ENCODE results near the gene ROR2. TPM values are rescaled to one million over a fixed set of nuclear protein-coding genes. Genes with fewer than 3 reads are reported as not detected.
A peak's percentile ranks its signal among the peaks of the same experiment; 100 is the strongest.

The ROR2 gene
- total RNA-seq, 1 experiment from 2014 or later, result 5.9 TPM

- Histone ChIP-seq H3K36me3 (ENCODE audit: control insufficient read depth, insufficient read depth, low read length) (no peaks in the 10 kb centered on the region), H3K4me1 (ENCODE audit: control insufficient read depth, insufficient read depth, low read length) (no peaks in the 10 kb centered on the region), H3K9me3 (ENCODE audit: control insufficient read depth, insufficient read depth, low read depth, low read length) (no peaks in the 10 kb centered on the region), H3K4me3 (ENCODE audit: low read depth in 2 of 2, low read length in 2 of 2) (no peak overlapping the region), H3K27ac (ENCODE audit: low read length) (no peak overlapping the region), H3K27me3 (ENCODE audit: control insufficient read depth, insufficient read depth, low read length) (no peaks in the 10 kb centered on the region)
- in situ Hi-C loops (cut with HindIII; ENCODE audit: low pct_unique_long_range_greater_than_20kb, low sequenced_read_pairs) (no loop called here), intact Hi-C loops (cut with micrococcal nuclease; ENCODE audit: unreplicated experiment) (no loop called here)
- BruUV-seq (replicated peaks), result no TSS peak
- DNase-seq (ENCODE audit: low read depth, low spot score) (no peak), ATAC-seq (no peak)
- CTCF ChIA-PET, result no interaction called here
- POLR2A ChIA-PET, result no interaction called here
- TF ChIP-seq SIN3A (IDR thresholded peaks at IDR 0.05; ENCODE audit: borderline replicate concordance, insufficient read depth, low read depth, low read length) (no peak), TCF7L2 (IDR thresholded peaks at IDR 0.05; ENCODE audit: low read depth, low read length) (no peak), POLR2AphosphoS5 (IDR thresholded peaks at IDR 0.05; ENCODE audit: low read depth, low read length) (no peak)
- TF ChIP-seq, protein P1, sequence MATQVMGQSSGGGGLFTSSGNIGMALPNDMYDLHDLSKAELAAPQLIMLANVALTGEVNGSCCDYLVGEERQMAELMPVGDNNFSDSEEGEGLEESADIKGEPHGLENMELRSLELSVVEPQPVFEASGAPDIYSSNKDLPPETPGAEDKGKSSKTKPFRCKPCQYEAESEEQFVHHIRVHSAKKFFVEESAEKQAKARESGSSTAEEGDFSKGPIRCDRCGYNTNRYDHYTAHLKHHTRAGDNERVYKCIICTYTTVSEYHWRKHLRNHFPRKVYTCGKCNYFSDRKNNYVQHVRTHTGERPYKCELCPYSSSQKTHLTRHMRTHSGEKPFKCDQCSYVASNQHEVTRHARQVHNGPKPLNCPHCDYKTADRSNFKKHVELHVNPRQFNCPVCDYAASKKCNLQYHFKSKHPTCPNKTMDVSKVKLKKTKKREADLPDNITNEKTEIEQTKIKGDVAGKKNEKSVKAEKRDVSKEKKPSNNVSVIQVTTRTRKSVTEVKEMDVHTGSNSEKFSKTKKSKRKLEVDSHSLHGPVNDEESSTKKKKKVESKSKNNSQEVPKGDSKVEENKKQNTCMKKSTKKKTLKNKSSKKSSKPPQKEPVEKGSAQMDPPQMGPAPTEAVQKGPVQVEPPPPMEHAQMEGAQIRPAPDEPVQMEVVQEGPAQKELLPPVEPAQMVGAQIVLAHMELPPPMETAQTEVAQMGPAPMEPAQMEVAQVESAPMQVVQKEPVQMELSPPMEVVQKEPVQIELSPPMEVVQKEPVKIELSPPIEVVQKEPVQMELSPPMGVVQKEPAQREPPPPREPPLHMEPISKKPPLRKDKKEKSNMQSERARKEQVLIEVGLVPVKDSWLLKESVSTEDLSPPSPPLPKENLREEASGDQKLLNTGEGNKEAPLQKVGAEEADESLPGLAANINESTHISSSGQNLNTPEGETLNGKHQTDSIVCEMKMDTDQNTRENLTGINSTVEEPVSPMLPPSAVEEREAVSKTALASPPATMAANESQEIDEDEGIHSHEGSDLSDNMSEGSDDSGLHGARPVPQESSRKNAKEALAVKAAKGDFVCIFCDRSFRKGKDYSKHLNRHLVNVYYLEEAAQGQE (IDR thresholded peaks at IDR 0.05; ENCODE audit: insufficient read depth in 1 of 2, low read depth in 2 of 2, low read length in 1 of 2), result no peak
- TF ChIP-seq, protein P2, sequence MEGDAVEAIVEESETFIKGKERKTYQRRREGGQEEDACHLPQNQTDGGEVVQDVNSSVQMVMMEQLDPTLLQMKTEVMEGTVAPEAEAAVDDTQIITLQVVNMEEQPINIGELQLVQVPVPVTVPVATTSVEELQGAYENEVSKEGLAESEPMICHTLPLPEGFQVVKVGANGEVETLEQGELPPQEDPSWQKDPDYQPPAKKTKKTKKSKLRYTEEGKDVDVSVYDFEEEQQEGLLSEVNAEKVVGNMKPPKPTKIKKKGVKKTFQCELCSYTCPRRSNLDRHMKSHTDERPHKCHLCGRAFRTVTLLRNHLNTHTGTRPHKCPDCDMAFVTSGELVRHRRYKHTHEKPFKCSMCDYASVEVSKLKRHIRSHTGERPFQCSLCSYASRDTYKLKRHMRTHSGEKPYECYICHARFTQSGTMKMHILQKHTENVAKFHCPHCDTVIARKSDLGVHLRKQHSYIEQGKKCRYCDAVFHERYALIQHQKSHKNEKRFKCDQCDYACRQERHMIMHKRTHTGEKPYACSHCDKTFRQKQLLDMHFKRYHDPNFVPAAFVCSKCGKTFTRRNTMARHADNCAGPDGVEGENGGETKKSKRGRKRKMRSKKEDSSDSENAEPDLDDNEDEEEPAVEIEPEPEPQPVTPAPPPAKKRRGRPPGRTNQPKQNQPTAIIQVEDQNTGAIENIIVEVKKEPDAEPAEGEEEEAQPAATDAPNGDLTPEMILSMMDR (IDR thresholded peaks at IDR 0.05), result no peak
Measured at GRCh38 chr9:91744114-91744513, 205.9 kb downstream of the ROR2 start.

GRCh38 chr9:91741522-91741921 lies 208.5 kb downstream of the ROR2 start:
- POLR2A ChIA-PET, result no interaction called here
- in situ Hi-C loops (cut with HindIII; ENCODE audit: low pct_unique_long_range_greater_than_20kb, low sequenced_read_pairs) (no loop called here), intact Hi-C loops (cut with micrococcal nuclease; ENCODE audit: unreplicated experiment) (no loop called here)
- no peaks in the 10 kb centered on the region for H3K4me1 ChIP-seq (ENCODE audit: control insufficient read depth, insufficient read depth, low read length)
- TF ChIP-seq, protein P2 (IDR thresholded peaks at IDR 0.05), result no peak
- TF ChIP-seq TCF7L2 (IDR thresholded peaks at IDR 0.05; ENCODE audit: low read depth, low read length), result no peak
- no peak for DNase-seq (ENCODE audit: low read depth, low spot score)
- ATAC-seq, result peak; percentile 68; the same call in 1 of the 2 replicates
- CTCF ChIA-PET, result no interaction called here
- no TSS peak for BruUV-seq (replicated peaks)
- no peaks in the 10 kb centered on the region for H3K9me3 ChIP-seq (ENCODE audit: control insufficient read depth, insufficient read depth, low read depth, low read length)
- H3K27me3 ChIP-seq (ENCODE audit: control insufficient read depth, insufficient read depth, low read length), result no peaks in the 10 kb centered on the region
- no peak overlapping the region for H3K27ac ChIP-seq (ENCODE audit: low read length)
- no peaks in the 10 kb centered on the region for H3K36me3 ChIP-seq (ENCODE audit: control insufficient read depth, insufficient read depth, low read length)
- no peak overlapping the region for H3K4me3 ChIP-seq (ENCODE audit: low read depth in 2 of 2, low read length in 2 of 2)

All from Panc1 (cell line).